Fibroblast of pulmonary artery (primary cell): ENCODE data around the gene ZNF700.
A peak's percentile ranks its signal among the peaks of the same experiment; 100 is the strongest.

Source experiments
- DNase-seq: peaks from one replicate; pipeline ENCODE4 v3.0.0-alpha.2; 2010; ENCODE audit warnings: low read depth
- H3K4me3 ChIP-seq: replicated peaks from 2 replicates; pipeline ENCODE4 v1.5.1; 2011; ENCODE audit warnings: low read depth, mild to moderate bottlenecking, control low read depth, low read length, moderate library complexity
- TF ChIP-seq, protein P1 (sequence below): IDR thresholded peaks from 2 replicates; pipeline ENCODE4 v1.5.1; 2011; ENCODE audit warnings: mild to moderate bottlenecking, control low read depth, low read length, inconsistent platforms; ENCODE audit errors: missing control alignments

The ZNF700 gene

DNA sequence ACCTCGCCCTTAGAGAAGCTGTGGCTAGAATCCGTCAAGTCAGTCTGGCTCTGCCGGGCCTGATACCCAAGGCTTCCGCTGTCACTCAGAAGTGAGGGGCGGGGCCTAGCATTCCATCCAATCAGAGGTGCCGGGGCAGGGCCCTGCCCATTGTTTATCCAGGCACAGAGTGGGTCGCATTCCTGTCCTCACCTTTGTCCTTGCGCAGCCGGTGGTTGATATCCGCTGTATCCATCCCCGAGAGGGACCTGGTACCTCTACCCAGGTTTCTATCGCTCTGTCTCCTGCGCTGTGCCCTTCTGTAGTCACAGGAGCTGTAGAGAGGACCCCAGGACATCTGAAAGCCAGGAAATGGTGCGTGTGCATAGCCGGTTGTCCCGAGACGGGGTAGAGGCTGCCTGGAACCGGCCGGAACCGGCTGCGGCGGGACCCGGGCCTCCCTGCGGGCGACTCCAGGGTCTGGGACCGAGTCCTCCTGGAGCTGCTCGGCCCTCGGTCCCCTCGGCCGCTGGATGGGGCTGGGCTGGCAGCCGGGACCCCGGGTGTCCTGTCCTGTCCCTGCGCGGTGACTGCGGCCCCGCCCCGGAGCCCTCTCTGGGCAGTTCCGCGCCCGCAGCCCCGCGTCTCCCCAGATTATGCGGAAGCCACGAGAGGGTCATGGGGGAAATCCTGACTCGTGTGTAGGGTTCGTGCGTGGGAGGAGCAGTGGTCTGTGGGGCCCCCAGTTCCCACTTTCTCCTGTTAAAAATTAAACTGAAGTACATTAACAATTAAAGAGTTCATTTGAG lies 40.1 kb downstream of the ZNF700 start, which contains the start of gene ZNF763:
ZNF763 (plus strand) TSS at position 183 of the 788 bp plus-strand sequence; CDS start at position 352, 169 bp downstream.
- H3K4me3 ChIP-seq: peak within 1 kb of the TSS; percentile 79
- TF ChIP-seq, protein P1, sequence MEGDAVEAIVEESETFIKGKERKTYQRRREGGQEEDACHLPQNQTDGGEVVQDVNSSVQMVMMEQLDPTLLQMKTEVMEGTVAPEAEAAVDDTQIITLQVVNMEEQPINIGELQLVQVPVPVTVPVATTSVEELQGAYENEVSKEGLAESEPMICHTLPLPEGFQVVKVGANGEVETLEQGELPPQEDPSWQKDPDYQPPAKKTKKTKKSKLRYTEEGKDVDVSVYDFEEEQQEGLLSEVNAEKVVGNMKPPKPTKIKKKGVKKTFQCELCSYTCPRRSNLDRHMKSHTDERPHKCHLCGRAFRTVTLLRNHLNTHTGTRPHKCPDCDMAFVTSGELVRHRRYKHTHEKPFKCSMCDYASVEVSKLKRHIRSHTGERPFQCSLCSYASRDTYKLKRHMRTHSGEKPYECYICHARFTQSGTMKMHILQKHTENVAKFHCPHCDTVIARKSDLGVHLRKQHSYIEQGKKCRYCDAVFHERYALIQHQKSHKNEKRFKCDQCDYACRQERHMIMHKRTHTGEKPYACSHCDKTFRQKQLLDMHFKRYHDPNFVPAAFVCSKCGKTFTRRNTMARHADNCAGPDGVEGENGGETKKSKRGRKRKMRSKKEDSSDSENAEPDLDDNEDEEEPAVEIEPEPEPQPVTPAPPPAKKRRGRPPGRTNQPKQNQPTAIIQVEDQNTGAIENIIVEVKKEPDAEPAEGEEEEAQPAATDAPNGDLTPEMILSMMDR: no peak
- peak; percentile 81 for DNase-seq

DNA sequence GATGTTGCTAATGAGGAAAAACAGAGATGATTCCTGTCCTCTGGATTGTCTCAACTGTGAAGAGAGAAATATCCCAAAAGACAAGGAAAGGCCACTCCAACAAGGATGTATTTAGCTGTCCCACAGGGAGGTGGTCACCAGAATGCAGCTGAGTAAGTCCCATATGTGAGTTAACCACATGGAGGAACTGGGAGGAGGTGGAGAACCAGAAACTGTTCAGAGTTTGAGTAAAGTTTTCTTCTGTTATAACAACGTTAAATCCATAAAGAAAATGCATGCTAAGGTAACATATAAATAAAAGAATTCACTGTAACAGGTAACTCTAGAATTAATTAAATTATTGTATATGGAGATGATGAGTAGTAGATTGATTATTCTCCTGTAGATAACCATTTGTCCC lies 45.3 kb downstream of the ZNF700 start:
- TF ChIP-seq, protein P1: no peak
- H3K4me3 ChIP-seq: no peak overlapping the region
- no peak for DNase-seq

DNA sequence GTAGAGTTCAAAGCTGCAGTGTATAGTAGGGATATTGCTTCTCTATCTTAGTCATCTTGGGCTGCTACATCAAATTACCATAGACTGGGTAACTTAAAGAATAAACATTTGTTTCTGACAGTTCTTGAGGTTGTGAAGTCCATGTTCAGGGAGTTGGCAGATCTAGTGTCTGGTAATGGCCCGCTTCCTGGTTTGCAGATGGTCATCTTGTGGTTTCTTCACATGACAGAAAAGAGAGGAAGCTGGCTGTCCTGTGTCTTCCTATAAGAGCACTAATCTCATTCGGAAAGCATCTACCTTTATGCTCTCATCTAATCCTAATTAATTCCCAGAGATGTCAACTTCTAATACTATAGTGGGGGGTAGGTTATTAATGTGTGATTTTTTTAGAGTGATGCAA lies 46.1 kb downstream of the ZNF700 start:
- TF ChIP-seq, protein P1: no peak
- no peak overlapping the region for H3K4me3 ChIP-seq
- DNase-seq: no peak

DNA sequence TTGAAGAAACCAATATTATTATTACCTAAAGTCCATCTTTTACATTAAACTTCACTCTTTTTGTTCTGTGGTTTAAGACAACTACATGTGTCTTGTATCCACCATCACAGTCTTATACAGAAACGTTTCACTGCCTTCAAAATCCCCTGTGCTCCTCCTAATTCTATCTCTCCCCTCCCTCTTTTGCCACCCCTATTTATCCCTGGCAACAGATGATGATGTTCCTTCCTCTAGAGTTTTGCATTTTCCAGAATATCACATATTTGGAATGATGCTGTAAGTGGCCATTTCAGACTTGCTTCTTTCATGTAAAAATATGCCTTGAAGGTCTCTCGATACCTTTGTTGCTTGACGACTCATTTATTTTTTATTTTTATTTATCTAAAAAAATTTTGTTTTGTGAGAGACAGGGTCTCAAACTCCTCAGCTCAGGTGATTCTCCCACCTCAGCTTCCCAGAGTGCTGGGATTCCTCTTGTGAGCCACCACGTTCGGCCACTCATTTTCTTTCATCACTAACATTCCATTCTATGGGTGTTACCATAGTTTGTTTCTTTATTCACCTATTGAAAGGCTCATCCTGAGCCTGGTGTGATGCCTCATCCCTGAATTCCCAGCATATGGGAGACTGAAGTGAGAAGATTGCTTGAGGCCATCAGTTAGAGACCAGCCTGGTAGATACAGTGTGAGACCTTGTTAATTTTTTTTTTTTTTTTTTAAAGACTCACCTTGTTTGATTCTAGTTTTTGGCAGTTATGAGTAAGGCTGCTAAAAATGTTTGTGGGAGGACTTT lies 48.3 kb downstream of the ZNF700 start:
- no peak overlapping the region for H3K4me3 ChIP-seq
- TF ChIP-seq, protein P1: no peak
- no peak for DNase-seq

DNA sequence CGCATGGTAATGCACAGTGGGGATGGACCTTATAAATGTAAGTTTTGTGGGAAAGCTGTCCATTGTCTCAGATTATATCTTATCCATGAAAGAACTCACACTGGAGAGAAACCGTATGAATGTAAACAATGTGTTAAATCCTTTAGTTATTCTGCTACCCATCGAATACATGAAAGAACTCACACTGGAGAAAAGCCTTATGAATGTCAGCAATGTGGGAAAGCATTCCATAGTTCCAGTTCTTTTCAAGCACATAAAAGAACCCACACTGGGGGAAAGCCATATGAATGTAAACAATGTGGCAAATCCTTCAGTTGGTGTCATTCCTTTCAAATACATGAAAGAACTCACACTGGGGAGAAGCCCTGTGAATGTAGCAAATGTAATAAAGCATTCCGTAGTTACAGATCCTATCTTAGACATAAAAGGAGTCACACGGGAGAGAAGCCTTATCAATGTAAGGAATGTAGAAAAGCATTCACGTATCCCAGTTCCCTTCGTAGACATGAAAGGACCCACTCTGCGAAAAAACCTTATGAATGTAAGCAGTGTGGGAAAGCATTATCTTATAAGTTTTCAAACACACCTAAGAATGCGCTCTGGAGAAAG lies 53.7 kb downstream of the ZNF700 start:
- DNase-seq: no peak
- TF ChIP-seq, protein P1: no peak
- H3K4me3 ChIP-seq: no peak overlapping the region

DNA sequence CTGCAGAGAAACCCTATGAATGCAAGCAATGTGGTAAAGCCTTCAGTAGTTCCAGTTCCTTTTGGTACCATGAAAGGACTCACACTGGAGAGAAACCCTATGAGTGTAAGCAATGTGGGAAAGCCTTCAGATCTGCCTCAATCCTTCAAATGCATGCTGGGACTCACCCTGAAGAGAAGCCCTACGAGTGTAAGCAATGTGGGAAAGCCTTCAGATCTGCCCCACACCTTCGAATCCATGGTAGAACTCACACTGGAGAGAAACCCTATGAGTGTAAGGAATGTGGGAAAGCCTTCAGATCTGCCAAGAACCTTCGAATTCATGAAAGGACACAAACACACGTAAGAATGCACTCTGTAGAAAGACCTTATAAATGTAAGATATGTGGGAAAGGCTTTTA lies 54.6 kb downstream of the ZNF700 start:
- H3K4me3 ChIP-seq: no peak overlapping the region
- no peak for DNase-seq
- TF ChIP-seq, protein P1: no peak
